ENCODE data around the gene OPCML.

OPCML gene

DNA sequence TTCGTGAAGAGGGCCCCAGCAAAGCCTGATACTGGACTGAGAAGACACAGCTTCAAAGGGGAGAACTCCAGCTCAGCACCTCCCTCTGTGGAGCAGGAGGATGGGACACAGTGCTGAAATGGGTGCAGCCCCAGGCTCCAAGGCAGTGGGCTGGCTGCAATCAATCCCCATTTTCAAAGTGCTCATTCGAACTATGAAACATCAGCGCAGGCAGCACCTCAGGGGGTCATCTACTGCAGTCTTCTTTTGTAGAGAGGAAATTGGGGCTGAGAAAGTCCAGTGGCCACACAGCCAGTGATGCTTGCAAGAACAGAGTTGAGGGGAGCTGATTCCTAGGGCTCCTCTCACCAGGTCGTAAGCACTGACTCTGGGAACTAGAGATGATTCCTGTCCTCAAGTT lies 25.1 kb downstream of the OPCML start:
- H3K9me3 ChIP-seq (ENCODE audit: insufficient read depth, low read length) = no peaks in the 10 kb centered on the region
- no peak overlapping the region for H3K4me3 ChIP-seq (ENCODE audit: insufficient read depth, low read length, poor library complexity, severe bottlenecking)
- no peak overlapping the region for H3K27ac ChIP-seq (ENCODE audit: low read depth, low read length)
- H3K4me2 ChIP-seq (ENCODE audit: low read depth, low read length, poor library complexity, severe bottlenecking) = no peak overlapping the region
- H3K27me3 ChIP-seq (ENCODE audit: low read length) = no peaks in the 10 kb centered on the region
- H4K20me1 ChIP-seq (ENCODE audit: low read depth, low read length) = no peaks in the 10 kb centered on the region
- no peak overlapping the region for H2AFZ ChIP-seq (ENCODE audit: low read depth, low read length, severe bottlenecking)
- TF ChIP-seq, protein P1, sequence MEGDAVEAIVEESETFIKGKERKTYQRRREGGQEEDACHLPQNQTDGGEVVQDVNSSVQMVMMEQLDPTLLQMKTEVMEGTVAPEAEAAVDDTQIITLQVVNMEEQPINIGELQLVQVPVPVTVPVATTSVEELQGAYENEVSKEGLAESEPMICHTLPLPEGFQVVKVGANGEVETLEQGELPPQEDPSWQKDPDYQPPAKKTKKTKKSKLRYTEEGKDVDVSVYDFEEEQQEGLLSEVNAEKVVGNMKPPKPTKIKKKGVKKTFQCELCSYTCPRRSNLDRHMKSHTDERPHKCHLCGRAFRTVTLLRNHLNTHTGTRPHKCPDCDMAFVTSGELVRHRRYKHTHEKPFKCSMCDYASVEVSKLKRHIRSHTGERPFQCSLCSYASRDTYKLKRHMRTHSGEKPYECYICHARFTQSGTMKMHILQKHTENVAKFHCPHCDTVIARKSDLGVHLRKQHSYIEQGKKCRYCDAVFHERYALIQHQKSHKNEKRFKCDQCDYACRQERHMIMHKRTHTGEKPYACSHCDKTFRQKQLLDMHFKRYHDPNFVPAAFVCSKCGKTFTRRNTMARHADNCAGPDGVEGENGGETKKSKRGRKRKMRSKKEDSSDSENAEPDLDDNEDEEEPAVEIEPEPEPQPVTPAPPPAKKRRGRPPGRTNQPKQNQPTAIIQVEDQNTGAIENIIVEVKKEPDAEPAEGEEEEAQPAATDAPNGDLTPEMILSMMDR (IDR thresholded peaks at IDR 0.05; ENCODE audit: insufficient read depth, low read length, poor library complexity, severe bottlenecking) = no peak
- no peak for TF ChIP-seq EZH2phosphoT487 (conservative IDR thresholded peaks at IDR 0.05; ENCODE audit: low read length)
- no peaks in the 10 kb centered on the region for H3K9me2 ChIP-seq (replicated peaks; ENCODE audit: insufficient read depth, low read length)
- H3K9ac ChIP-seq (ENCODE audit: low read length) = no peak overlapping the region
- no peaks in the 10 kb centered on the region for H3F3A ChIP-seq (ENCODE audit: insufficient read depth)
- H3K79me2 ChIP-seq (ENCODE audit: insufficient read depth, low read length) = no peaks in the 10 kb centered on the region
- H3K36me3 ChIP-seq (ENCODE audit: low read length) = no peaks in the 10 kb centered on the region

DNA sequence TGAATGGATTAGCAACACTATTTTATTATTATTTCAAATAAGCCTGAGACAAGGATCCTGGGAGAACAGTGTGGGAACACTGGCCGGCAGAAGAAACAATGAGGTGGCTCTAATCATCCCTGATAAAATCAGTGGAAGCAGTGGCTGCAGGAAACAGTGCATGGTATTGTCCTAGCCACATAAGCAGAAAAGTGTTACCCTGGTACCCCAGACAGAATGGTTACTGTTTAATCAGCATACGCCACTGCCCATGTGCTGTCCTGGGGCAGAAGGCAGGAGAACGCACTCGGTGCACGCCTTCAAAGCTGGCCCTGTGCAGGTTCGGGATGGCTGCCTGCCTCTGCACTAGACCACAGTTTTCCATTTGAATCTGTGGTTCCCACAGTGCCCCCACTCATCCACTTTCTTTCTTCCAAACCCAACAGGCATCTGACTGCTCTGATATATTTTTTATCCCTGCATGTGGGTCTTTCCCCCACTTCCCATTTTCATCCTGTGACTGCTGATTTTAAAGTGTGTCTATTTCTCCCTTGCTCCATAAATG lies 25.7 kb downstream of the OPCML start:
- Histone ChIP-seq H3K27ac (ENCODE audit: low read depth, low read length) (no peak overlapping the region), H3K4me2 (ENCODE audit: low read depth, low read length, poor library complexity, severe bottlenecking) (no peak overlapping the region), H4K20me1 (ENCODE audit: low read depth, low read length) (no peaks in the 10 kb centered on the region), H3K9me3 (ENCODE audit: insufficient read depth, low read length) (no peaks in the 10 kb centered on the region), H3K36me3 (ENCODE audit: low read length) (no peaks in the 10 kb centered on the region), H3K9ac (ENCODE audit: low read length) (no peak overlapping the region), H3K79me2 (ENCODE audit: insufficient read depth, low read length) (no peaks in the 10 kb centered on the region), H3K4me3 (ENCODE audit: insufficient read depth, low read length, poor library complexity, severe bottlenecking) (no peak overlapping the region), H3K27me3 (ENCODE audit: low read length) (no peaks in the 10 kb centered on the region), H2AFZ (ENCODE audit: low read depth, low read length, severe bottlenecking) (no peak overlapping the region), H3K9me2 (replicated peaks; ENCODE audit: insufficient read depth, low read length) (no peaks in the 10 kb centered on the region), H3F3A (ENCODE audit: insufficient read depth) (no peaks in the 10 kb centered on the region)
- TF ChIP-seq, protein P1 (IDR thresholded peaks at IDR 0.05; ENCODE audit: insufficient read depth, low read length, poor library complexity, severe bottlenecking) = no peak
- no peak for TF ChIP-seq EZH2phosphoT487 (conservative IDR thresholded peaks at IDR 0.05; ENCODE audit: low read length)

DNA sequence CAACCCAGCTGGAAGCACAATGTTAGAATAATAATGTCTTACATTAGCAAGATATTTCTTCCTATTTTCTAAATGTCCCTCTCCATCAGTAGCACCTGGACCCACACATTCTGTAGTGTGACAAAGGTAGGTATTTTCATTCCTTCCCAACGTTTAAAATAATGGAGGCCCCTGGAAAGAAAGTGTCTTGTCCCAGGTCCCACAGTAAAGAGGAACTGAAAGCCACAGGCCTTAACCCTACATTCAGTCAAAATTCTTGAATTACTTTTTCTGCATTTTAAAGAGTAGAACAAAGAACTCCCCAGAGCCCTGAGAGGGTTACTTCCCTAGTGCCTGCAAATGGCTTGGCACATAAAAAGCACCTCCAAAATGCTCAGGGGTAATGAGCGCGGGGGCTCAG lies 26.3 kb downstream of the OPCML start:
- Histone ChIP-seq H3K4me2 (ENCODE audit: low read depth, low read length, poor library complexity, severe bottlenecking) (no peak overlapping the region), H3K36me3 (ENCODE audit: low read length) (no peaks in the 10 kb centered on the region), H2AFZ (ENCODE audit: low read depth, low read length, severe bottlenecking) (no peak overlapping the region), H3K9me3 (ENCODE audit: insufficient read depth, low read length) (no peaks in the 10 kb centered on the region), H3K79me2 (ENCODE audit: insufficient read depth, low read length) (no peaks in the 10 kb centered on the region), H3F3A (ENCODE audit: insufficient read depth) (no peaks in the 10 kb centered on the region), H3K27me3 (ENCODE audit: low read length) (no peaks in the 10 kb centered on the region), H3K27ac (ENCODE audit: low read depth, low read length) (no peak overlapping the region), H3K4me3 (ENCODE audit: insufficient read depth, low read length, poor library complexity, severe bottlenecking) (no peak overlapping the region), H3K9ac (ENCODE audit: low read length) (no peak overlapping the region), H3K9me2 (replicated peaks; ENCODE audit: insufficient read depth, low read length) (no peaks in the 10 kb centered on the region), H4K20me1 (ENCODE audit: low read depth, low read length) (no peaks in the 10 kb centered on the region)
- TF ChIP-seq, protein P1 (IDR thresholded peaks at IDR 0.05; ENCODE audit: insufficient read depth, low read length, poor library complexity, severe bottlenecking) = no peak
- TF ChIP-seq EZH2phosphoT487 (conservative IDR thresholded peaks at IDR 0.05; ENCODE audit: low read length) = no peak
